Endodermal cell (in vitro differentiated cells): ENCODE results near the gene HACL1. TPM values are rescaled to one million over a fixed set of nuclear protein-coding genes. Genes with fewer than 3 reads are reported as not detected.

Experiments
- DNase-seq: peaks from one replicate; pipeline ENCODE4 v3.0.0-alpha.2; 2017
- H3K27ac ChIP-seq: 2 replicates; pipeline ENCODE4 v1.5.1; 2013; ENCODE audit warnings: mild to moderate bottlenecking, low read depth, low read length, moderate library complexity
- H3K27me3 ChIP-seq: 2 replicates; pipeline ENCODE4 v1.6.1; 2013; ENCODE audit warnings: mild to moderate bottlenecking, low read length, moderate library complexity; ENCODE audit not compliant: insufficient read depth, control insufficient read depth, poor library complexity, severe bottlenecking
- H3K36me3 ChIP-seq: 2 replicates; pipeline ENCODE4 v1.7.0; 2013; ENCODE audit warnings: mild to moderate bottlenecking, low read length, moderate library complexity; ENCODE audit not compliant: control insufficient read depth, insufficient read depth
- H3K4me1 ChIP-seq: one replicate; pipeline ENCODE4 v1.7.0; 2013; ENCODE audit warnings: low read length; ENCODE audit not compliant: control insufficient read depth, insufficient read depth
- H3K4me3 ChIP-seq: 2 replicates; pipeline ENCODE4 v1.5.1; 2013; ENCODE audit warnings: mild to moderate bottlenecking, low read length, moderate library complexity
- H3K9ac ChIP-seq: 2 replicates; pipeline ENCODE4 v1.6.1; 2013; ENCODE audit warnings: mild to moderate bottlenecking, low read length, moderate library complexity; ENCODE audit not compliant: poor library complexity, severe bottlenecking; ENCODE audit errors: extremely low read depth
- H3K9me3 ChIP-seq: 2 replicates; pipeline ENCODE4 v1.6.1; 2013; ENCODE audit warnings: mild to moderate bottlenecking, low read length, moderate library complexity; ENCODE audit not compliant: control insufficient read depth
- H3K27ac Mint-ChIP-seq: 2 replicates; pipeline ENCODE4 v1.8.0; 2020; ENCODE audit warnings: mixed read lengths
- H3K27me3 Mint-ChIP-seq: 2 replicates; pipeline ENCODE4 v1.8.0; 2021; ENCODE audit warnings: mild to moderate bottlenecking, mixed read lengths; ENCODE audit not compliant: insufficient read depth
- H3K36me3 Mint-ChIP-seq: 2 replicates; pipeline ENCODE4 v1.8.0; 2020; ENCODE audit warnings: low read depth, mixed read lengths
- H3K4me1 Mint-ChIP-seq: 2 replicates; pipeline ENCODE4 v1.8.0; 2020; ENCODE audit warnings: mixed read lengths
- H3K4me3 Mint-ChIP-seq: 2 replicates; pipeline ENCODE4 v1.8.0; 2020; ENCODE audit warnings: mild to moderate bottlenecking, moderate library complexity, mixed read lengths
- H3K9me3 Mint-ChIP-seq: 2 replicates; pipeline ENCODE4 v1.8.0; 2020; ENCODE audit warnings: mild to moderate bottlenecking, mixed read lengths
- WGBS, 2 experiments: methylation state at CpG; one replicate each; pipeline versions ENCODE4 v1.1.5 to v1.1.7; 2013; ENCODE audit warnings: missing lambda C conversion rate in 2 of 2, mixed read lengths in 1 of 2; ENCODE audit not compliant: insufficient coverage in 1 of 2, insufficient read length in 1 of 2; 5-methylcytosine and 5-hydroxymethylcytosine counted together
- total RNA-seq, 2 donors: library from RNA; stranded (reverse); fragmentation: NEBNext Ultra II Directional in 1 of 2; extraction: Animal tissue kit (Norgen Biotek cat#: 25700) in 1 of 2; gene quantifications; 2 replicates in 1 of 2; 3 replicates in 1 of 2; pipeline ENCODE4 v1.2.1, GENCODE V29; 2021
- TF ChIP-seq, protein P1 (sequence below): fragments of 200-600 bp; sonication (generic); conservative IDR thresholded peaks from 2 replicates; pipeline ENCODE4 v1.5.0; 2021; ENCODE audit warnings: antibody characterized with exemption, mild to moderate bottlenecking

Gene HACL1
- total RNA-seq, 2 donors from 2014 or later, result 39.4 to 41.8 TPM

DNA sequence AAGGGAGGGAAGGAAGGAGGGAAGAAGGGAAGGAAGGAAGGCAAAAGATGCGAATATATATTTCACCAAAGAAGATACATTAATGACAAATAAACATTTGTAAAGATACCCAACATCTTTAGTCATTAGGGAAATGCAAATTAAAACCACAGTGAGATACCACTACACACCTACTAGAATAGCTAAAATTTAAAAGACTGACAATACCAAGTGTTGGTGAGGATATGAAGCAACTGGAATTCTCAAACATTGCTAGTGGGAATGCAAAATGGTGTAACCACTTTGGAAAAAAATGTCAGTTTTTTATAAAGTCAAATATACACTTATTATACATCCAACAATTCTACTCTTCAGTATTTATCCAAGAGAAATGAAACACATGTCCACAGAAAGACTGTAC lies 75.6 kb downstream of the HACL1 start:
- Histone ChIP-seq H3K4me1 (no peaks in the 10 kb centered on the region), H3K27ac (no peak overlapping the region), H3K27me3 (no peaks in the 10 kb centered on the region), H3K36me3 (no peaks in the 10 kb centered on the region), H3K9me3 (no peaks in the 10 kb centered on the region), H3K4me3 (no peak overlapping the region), H3K9ac (no peak overlapping the region)
- H3K27me3 Mint-ChIP-seq, result no peaks in the 10 kb centered on the region
- no CpG with 5 or more reads among the region's 1 CpG for WGBS, 2 experiments
- no peaks in the 10 kb centered on the region for H3K36me3 Mint-ChIP-seq
- DNase-seq, result no peak
- TF ChIP-seq, protein P1, sequence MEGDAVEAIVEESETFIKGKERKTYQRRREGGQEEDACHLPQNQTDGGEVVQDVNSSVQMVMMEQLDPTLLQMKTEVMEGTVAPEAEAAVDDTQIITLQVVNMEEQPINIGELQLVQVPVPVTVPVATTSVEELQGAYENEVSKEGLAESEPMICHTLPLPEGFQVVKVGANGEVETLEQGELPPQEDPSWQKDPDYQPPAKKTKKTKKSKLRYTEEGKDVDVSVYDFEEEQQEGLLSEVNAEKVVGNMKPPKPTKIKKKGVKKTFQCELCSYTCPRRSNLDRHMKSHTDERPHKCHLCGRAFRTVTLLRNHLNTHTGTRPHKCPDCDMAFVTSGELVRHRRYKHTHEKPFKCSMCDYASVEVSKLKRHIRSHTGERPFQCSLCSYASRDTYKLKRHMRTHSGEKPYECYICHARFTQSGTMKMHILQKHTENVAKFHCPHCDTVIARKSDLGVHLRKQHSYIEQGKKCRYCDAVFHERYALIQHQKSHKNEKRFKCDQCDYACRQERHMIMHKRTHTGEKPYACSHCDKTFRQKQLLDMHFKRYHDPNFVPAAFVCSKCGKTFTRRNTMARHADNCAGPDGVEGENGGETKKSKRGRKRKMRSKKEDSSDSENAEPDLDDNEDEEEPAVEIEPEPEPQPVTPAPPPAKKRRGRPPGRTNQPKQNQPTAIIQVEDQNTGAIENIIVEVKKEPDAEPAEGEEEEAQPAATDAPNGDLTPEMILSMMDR, result no peak
- peaks cover 24% of the 10 kb centered on the region for H3K4me1 Mint-ChIP-seq
- H3K27ac Mint-ChIP-seq, result no peak overlapping the region
- no peaks in the 10 kb centered on the region for H3K9me3 Mint-ChIP-seq
- H3K4me3 Mint-ChIP-seq, result no peak overlapping the region

GRCh38 chr3:15523660-15524417 lies 77.5 kb downstream of the HACL1 start:
- no peak overlapping the region for H3K4me3 ChIP-seq
- no peak overlapping the region for H3K9ac ChIP-seq
- DNase-seq, result no peak
- H3K4me1 ChIP-seq, result no peaks in the 10 kb centered on the region
- H3K9me3 Mint-ChIP-seq, result no peaks in the 10 kb centered on the region
- 70 to 74% methylated on average over 5 to 6 of the region's 6 CpGs for WGBS, 2 experiments
- H3K4me1 Mint-ChIP-seq, result peaks cover 18% of the 10 kb centered on the region
- no peaks in the 10 kb centered on the region for H3K27me3 ChIP-seq
- H3K27me3 Mint-ChIP-seq, result no peaks in the 10 kb centered on the region
- no peak overlapping the region for H3K27ac Mint-ChIP-seq
- TF ChIP-seq, protein P1, result no peak
- no peaks in the 10 kb centered on the region for H3K36me3 ChIP-seq
- H3K27ac ChIP-seq, result no peak overlapping the region
- H3K36me3 Mint-ChIP-seq, result no peaks in the 10 kb centered on the region
- no peaks in the 10 kb centered on the region for H3K9me3 ChIP-seq
- no peak overlapping the region for H3K4me3 Mint-ChIP-seq

DNA sequence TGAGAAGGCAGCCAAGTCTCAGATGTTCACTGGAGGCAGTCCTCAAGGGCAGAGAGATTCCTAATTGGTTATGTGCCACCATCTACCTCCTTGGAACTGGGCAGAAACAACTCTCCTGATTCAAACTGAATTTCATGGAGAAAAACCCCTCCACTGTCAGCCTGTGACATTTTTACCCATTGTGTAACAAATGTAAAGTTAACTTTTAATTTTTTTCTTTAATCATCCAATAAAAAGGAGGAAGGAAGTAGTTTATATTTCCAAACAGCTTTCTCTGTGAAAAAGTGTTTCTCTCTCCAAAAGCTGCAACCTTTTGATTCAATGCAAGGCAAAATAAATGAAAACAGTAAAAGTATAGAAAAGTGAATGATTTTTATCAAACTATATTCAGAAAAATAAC lies 79.4 kb downstream of the HACL1 start:
- Mint-ChIP-seq H3K4me1 (peaks cover 18% of the 10 kb centered on the region), H3K9me3 (no peaks in the 10 kb centered on the region), H3K4me3 (no peak overlapping the region), H3K36me3 (no peaks in the 10 kb centered on the region), H3K27me3 (no peaks in the 10 kb centered on the region), H3K27ac (no peak overlapping the region)
- H3K4me1 ChIP-seq, result no peaks in the 10 kb centered on the region
- H3K36me3 ChIP-seq, result no peaks in the 10 kb centered on the region
- H3K4me3 ChIP-seq, result no peak overlapping the region
- TF ChIP-seq, protein P1, result no peak
- no peaks in the 10 kb centered on the region for H3K9me3 ChIP-seq
- H3K9ac ChIP-seq, result no peak overlapping the region
- no peak overlapping the region for H3K27ac ChIP-seq
- no peak for DNase-seq
- no peaks in the 10 kb centered on the region for H3K27me3 ChIP-seq
